ENCODE data around the gene PLEKHM3.

- no peak for TF ChIP-seq CTCF (IDR thresholded peaks at IDR 0.05)
- TF ChIP-seq POLR2A (IDR thresholded peaks at IDR 0.05) = no peak
These were observed 90.6 kb downstream of the PLEKHM3 start for GRCh38 chr2:207934720-207935119.
